Esophagus muscularis mucosa (tissue), 4 donors: ENCODE data around the gene SLC39A11. TPM values are rescaled to one million over a fixed set of nuclear protein-coding genes. Genes with fewer than 3 reads are reported as not detected.

Source experiments
- DNase-seq: peaks from one replicate; pipeline ENCODE4 v3.0.0-alpha.2; 2017; ENCODE audit errors: extremely low spot score
- H3K27ac ChIP-seq, 4 donors: fragments of 200-600 bp; sonication (generic); replicated peaks in 1 of 4; 1 replicate in 3 of 4; 2 replicates in 1 of 4; pipeline ENCODE4 v1.5.1; 2016 to 2019; ENCODE audit warnings: mild to moderate bottlenecking in 1 of 4
- H3K27me3 ChIP-seq, 4 donors: fragments of 200-600 bp; sonication (generic); one replicate each; pipeline versions ENCODE4 v1.5.1 to v1.6.0; 2016 to 2019
- H3K36me3 ChIP-seq, 4 donors: fragments of 200-600 bp; sonication (generic); one replicate each; pipeline ENCODE4 v1.5.1; 2016 to 2019
- H3K4me1 ChIP-seq, 4 donors: fragments of 200-600 bp; sonication (generic); one replicate each; pipeline ENCODE4 v1.5.1; 2016 to 2019
- H3K4me3 ChIP-seq, 4 donors: fragments of 200-600 bp; sonication (generic); 1 replicate in 2 of 4; 2 replicates in 2 of 4; pipeline ENCODE4 v1.5.1; 2016 to 2019; ENCODE audit warnings: mild to moderate bottlenecking in 4 of 4, moderate library complexity in 1 of 4
- H3K9me3 ChIP-seq, 4 donors: fragments of 200-600 bp; sonication (generic); 1 replicate in 3 of 4; 2 replicates in 1 of 4; pipeline ENCODE4 v1.5.1; 2016 to 2019
- EP300 ChIP-seq: sonication (generic); formaldehyde crosslinking; IDR thresholded peaks from one replicate; pipeline ENCODE4 v1.6.1; 2017; ENCODE audit warnings: antibody characterized with exemption
- POLR2A ChIP-seq: fragments of 450-650 bp; IDR thresholded peaks from one replicate; pipeline ENCODE4 v1.6.1; 2017; ENCODE audit warnings: antibody characterized with exemption, moderate library complexity, mild to moderate bottlenecking, low read depth
- POLR2AphosphoS5 ChIP-seq, 2 donors: sonication (generic); formaldehyde crosslinking; IDR thresholded peaks; one replicate each; pipeline ENCODE4 v1.6.1; 2017; ENCODE audit warnings: antibody characterized with exemption in 2 of 2
- WGBS: methylation state at CpG from one replicate; pipeline ENCODE4 v1.1.5; 2018; 5-methylcytosine and 5-hydroxymethylcytosine counted together
- intact Hi-C: fragments of 100-400 bp; cut with DNase I; formaldehyde crosslinking; loops from one replicate; pipeline ENCODE4 v1.15.1; 2023
- total RNA-seq, 4 donors: library from RNA; depleted of rRNA; stranded (reverse); fragments of >200 nt; gene quantifications; one replicate each; pipeline versions ENCODE4 v1.1.0 to v1.2.1, GENCODE V29; 2016
- TF ChIP-seq, protein P1 (sequence below), 3 experiments: fragments of 200-600 bp in 2 of 3; fragments of 450-650 bp in 1 of 3; sonication (generic) in 2 of 3; IDR thresholded peaks; one replicate each; pipeline ENCODE4 v1.5.1; 2017 to 2019; ENCODE audit warnings: antibody characterized with exemption in 3 of 3, mild to moderate bottlenecking in 2 of 3, moderate library complexity in 1 of 3

SLC39A11 gene
- total RNA-seq, 4 donors from 2014 or later: 7.5 to 20.2 (median 18.4) TPM

DNA sequence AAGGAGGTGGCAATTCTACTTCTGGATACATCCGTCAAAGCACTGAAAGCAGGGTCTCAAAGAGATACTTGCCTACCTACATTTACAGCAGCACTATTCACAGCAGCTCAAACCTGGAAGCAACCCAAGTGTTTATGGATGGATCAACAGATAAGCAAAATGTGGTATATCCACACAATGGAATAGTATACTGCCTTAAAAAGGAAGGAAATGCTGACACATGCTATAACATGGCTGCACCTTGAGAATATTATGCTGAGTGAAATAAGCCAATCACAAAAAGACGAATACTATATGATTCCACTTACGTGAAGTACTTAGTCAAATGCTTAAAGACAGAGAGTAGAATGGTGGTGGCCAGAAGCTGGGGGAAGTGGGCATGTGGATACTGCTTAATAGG, 336.2 kb downstream of the SLC39A11 start:
- over 99% methylated on average over 3 of the region's 3 CpGs for WGBS
- Histone ChIP-seq H3K36me3 (peaks cover 0 to 4% (median 0%) of the 10 kb centered on the region in 4 donors), H3K27ac (no peak overlapping the region), H3K4me1 (no peaks in the 10 kb centered on the region), H3K4me3 (no peak overlapping the region), H3K9me3 (peaks cover 0 to 4% (median 0%) of the 10 kb centered on the region in 4 donors), H3K27me3 (no peaks in the 10 kb centered on the region)
- DNase-seq: no peak
- intact Hi-C loops: no loop called here
- TF ChIP-seq, protein P1, sequence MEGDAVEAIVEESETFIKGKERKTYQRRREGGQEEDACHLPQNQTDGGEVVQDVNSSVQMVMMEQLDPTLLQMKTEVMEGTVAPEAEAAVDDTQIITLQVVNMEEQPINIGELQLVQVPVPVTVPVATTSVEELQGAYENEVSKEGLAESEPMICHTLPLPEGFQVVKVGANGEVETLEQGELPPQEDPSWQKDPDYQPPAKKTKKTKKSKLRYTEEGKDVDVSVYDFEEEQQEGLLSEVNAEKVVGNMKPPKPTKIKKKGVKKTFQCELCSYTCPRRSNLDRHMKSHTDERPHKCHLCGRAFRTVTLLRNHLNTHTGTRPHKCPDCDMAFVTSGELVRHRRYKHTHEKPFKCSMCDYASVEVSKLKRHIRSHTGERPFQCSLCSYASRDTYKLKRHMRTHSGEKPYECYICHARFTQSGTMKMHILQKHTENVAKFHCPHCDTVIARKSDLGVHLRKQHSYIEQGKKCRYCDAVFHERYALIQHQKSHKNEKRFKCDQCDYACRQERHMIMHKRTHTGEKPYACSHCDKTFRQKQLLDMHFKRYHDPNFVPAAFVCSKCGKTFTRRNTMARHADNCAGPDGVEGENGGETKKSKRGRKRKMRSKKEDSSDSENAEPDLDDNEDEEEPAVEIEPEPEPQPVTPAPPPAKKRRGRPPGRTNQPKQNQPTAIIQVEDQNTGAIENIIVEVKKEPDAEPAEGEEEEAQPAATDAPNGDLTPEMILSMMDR (IDR thresholded peaks at IDR 0.05): no peak
- TF ChIP-seq EP300 (no peak), POLR2AphosphoS5 (IDR thresholded peaks at IDR 0.05) (no peak), POLR2A (no peak)

DNA sequence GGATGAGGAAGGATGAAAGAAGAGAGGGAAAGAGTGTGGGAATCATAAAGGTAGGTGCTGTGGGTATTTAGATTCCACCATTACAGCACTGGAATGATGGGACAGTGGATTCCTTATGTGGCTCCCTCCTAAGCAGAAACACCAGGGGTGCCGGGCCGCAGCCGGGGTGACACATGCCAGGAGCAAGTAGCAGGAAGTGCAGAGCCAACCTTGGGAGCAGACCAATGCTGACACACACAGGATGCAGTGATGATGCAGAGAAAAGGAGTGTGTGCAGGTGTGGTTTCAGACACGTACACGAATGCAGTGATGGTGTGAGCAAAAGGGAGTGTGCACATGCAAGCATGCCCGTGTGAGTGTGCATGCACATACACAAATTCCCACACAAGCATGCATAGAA, 338.0 kb downstream of the SLC39A11 start:
- WGBS: 88% methylated on average over 6 of the region's 6 CpGs
- intact Hi-C loops: no loop called here

DNA sequence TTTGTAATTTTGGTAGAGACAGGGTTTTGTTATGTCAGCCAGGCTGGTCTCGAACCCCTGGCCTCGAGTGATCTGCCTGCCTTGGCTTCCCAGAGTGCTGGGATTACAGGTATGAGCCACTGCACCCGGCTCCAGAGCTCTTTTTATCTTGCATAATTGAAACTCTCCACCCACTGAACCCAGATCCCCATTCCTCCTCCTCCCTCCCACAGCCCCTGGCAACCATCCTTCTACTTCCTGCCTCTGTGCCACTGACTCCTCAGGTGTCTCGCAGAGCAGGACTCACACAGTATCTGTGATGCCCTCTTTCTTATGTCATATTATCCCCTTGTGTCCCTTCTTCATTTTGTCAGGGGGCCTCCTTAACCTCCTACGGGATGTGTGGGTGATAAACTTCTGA, 340.7 kb downstream of the SLC39A11 start:
- intact Hi-C loops: no loop called here
- Histone ChIP-seq H3K4me1 (no peaks in the 10 kb centered on the region), H3K27me3 (no peaks in the 10 kb centered on the region), H3K36me3 (peaks cover 0 to 4% (median 0%) of the 10 kb centered on the region in 4 donors), H3K27ac (no peak overlapping the region), H3K9me3 (peaks cover 0 to 4% (median 0%) of the 10 kb centered on the region in 4 donors), H3K4me3 (no peak overlapping the region)
- TF ChIP-seq, protein P1 (IDR thresholded peaks at IDR 0.05): no peak
- TF ChIP-seq POLR2AphosphoS5 (IDR thresholded peaks at IDR 0.05) (no peak), POLR2A (no peak), EP300 (no peak)
- 86% methylated on average over 5 of the region's 5 CpGs for WGBS
- no peak for DNase-seq

More for the DNA sequence above, 338.0 kb downstream of the SLC39A11 start:
- Histone ChIP-seq H3K4me1 (no peaks in the 10 kb centered on the region), H3K36me3 (peaks cover 0 to 4% (median 0%) of the 10 kb centered on the region in 4 donors), H3K27ac (no peak overlapping the region), H3K4me3 (no peak overlapping the region), H3K9me3 (peaks cover 0 to 4% (median 0%) of the 10 kb centered on the region in 4 donors), H3K27me3 (no peaks in the 10 kb centered on the region)
- no peak for DNase-seq
- no peak for TF ChIP-seq POLR2AphosphoS5 (IDR thresholded peaks at IDR 0.05)
- TF ChIP-seq EP300: no peak
- TF ChIP-seq, protein P1 (IDR thresholded peaks at IDR 0.05): no peak
- TF ChIP-seq POLR2A: no peak

DNA sequence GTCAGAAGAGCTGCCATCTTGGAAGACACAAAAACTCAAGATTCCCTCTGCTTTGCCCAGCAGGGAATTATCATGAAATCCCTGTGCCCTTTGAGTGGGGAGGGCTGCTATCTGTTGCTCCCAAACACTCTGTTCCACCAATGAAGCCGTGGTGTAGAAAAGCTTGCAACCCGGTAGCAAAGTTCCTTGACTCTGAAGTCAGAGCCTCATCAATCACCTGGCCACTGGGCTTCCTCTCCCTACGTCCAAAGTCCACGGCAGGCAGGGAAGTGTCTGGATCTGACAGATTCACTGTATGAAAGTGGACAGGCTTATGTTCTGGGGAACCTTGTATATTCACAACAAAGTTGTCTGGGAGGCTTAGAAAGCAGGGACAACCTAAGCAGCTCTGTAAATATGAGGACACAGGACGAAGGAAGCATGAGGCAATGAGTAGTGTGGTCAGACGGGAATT, 343.3 kb downstream of the SLC39A11 start:
- TF ChIP-seq POLR2A (no peak), EP300 (no peak), POLR2AphosphoS5 (IDR thresholded peaks at IDR 0.05) (no peak)
- TF ChIP-seq, protein P1 (IDR thresholded peaks at IDR 0.05): no peak
- intact Hi-C loops: no loop called here
- Histone ChIP-seq H3K27ac (no peak overlapping the region), H3K4me1 (no peaks in the 10 kb centered on the region), H3K27me3 (no peaks in the 10 kb centered on the region), H3K36me3 (no peaks in the 10 kb centered on the region), H3K4me3 (no peak overlapping the region), H3K9me3 (no peaks in the 10 kb centered on the region)
- no peak for DNase-seq
- 73% methylated on average over 6 of the region's 6 CpGs for WGBS

DNA sequence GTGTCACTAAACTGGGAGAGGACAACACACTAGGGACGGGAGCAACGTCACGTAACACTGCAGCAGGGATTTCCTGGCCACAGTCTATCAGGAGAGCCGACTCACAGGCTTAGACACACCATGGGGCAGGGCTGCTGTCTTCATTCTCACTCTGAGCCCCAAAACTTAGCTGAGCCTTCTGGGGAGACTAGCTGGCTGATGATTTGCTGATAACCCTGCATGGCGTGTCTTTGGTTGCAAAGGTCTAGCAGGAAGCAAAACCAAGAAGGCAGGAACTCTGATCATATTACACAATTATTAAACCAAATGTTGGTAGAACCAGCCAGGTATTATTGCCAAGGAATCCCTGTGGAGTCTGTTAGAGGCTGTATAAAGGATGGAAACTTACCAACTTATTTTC, 345.0 kb downstream of the SLC39A11 start:
- no peak for DNase-seq
- H3K27ac ChIP-seq: no peak overlapping the region
- no peaks in the 10 kb centered on the region for H3K9me3 ChIP-seq
- intact Hi-C loops: no loop called here
- WGBS: 93% methylated on average over 5 of the region's 5 CpGs
- H3K27me3 ChIP-seq: no peaks in the 10 kb centered on the region
- no peak overlapping the region for H3K4me3 ChIP-seq
- no peak for TF ChIP-seq POLR2AphosphoS5 (IDR thresholded peaks at IDR 0.05)
- no peak for TF ChIP-seq EP300
- TF ChIP-seq POLR2A: no peak
- TF ChIP-seq, protein P1 (IDR thresholded peaks at IDR 0.05): no peak
- H3K4me1 ChIP-seq: no peaks in the 10 kb centered on the region
- no peaks in the 10 kb centered on the region for H3K36me3 ChIP-seq
